Measurements from ENCODE around the gene TGFBR3. TPM values are rescaled to one million over a fixed set of nuclear protein-coding genes. Genes with fewer than 3 reads are reported as not detected.

Gene TGFBR3
- total RNA-seq, 1 experiment from 2014 or later: 2.4 TPM

DNA sequence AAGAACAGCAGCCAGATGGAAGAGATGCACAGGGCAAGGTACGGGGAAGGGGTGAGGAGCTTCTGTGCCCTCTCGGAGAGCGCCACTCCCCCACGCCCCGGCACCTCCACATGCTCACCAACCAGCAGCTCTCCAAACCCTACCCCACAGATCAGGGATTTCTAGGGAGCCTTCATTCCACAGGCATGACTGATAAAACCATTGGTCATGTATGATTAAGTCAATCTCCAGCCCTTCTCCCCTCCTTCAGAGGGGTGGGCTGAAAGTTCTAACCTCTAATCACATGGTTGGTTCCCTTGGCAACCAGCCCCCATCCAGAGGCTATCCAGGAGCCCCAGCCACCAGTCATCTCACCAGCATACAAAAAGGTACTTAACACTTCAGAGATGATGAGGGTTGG is 144.7 kb downstream of the TGFBR3 start:
- Histone ChIP-seq H3T11ph (ENCODE audit: low read length) (no peak overlapping the region), H2BK15ac (ENCODE audit: low read depth, low read length) (no peak overlapping the region), H3K9ac (ENCODE audit: extremely low read depth, insufficient read length, low read length) (no peak overlapping the region), H4K20me1 (ENCODE audit: control insufficient read depth, insufficient read depth, insufficient read length) (no peaks in the 10 kb centered on the region), H3K9me3 (ENCODE audit: control insufficient read depth, low read depth, low read length) (no peaks in the 10 kb centered on the region), H3K27ac (ENCODE audit: insufficient read length, low read depth, low read length) (no peak overlapping the region), H3K18ac (ENCODE audit: insufficient read length, low read depth, low read length) (no peak overlapping the region), H3K79me1 (ENCODE audit: insufficient read depth, low read depth, low read length, poor library complexity, severe bottlenecking) (no peaks in the 10 kb centered on the region), H2BK5ac (ENCODE audit: insufficient read length, low read length) (no peak overlapping the region), H3K23ac (ENCODE audit: insufficient read length, low read depth, low read length) (no peak overlapping the region), H2AFZ (ENCODE audit: low read length) (no peak overlapping the region), H3K23me2 (ENCODE audit: insufficient read length, low read depth, low read length, poor library complexity, severe bottlenecking) (no peaks in the 10 kb centered on the region), H3K4ac (ENCODE audit: low read depth, low read length) (no peak overlapping the region), H2BK20ac (ENCODE audit: low read depth, low read length, poor library complexity, severe bottlenecking) (no peak overlapping the region), H2BK120ac (ENCODE audit: low read depth, low read length, poor library complexity, severe bottlenecking) (no peak overlapping the region), H3K56ac (ENCODE audit: insufficient read length, low read depth, low read length) (no peak overlapping the region), H2AK5ac (ENCODE audit: insufficient read length, low read length) (no peak overlapping the region), H3K27me3 (ENCODE audit: insufficient read depth, low read length) (no peaks in the 10 kb centered on the region), H2BK12ac (ENCODE audit: insufficient read length, low read depth, low read length) (no peak overlapping the region), H4K91ac (ENCODE audit: insufficient read length, low read depth, low read length) (no peak overlapping the region), H3K14ac (ENCODE audit: insufficient read depth, low read length) (no peak overlapping the region), H4K8ac (replicated peaks; ENCODE audit: insufficient read length, low read depth, low read length) (no peak overlapping the region), H3K79me2 (ENCODE audit: insufficient read depth, low read length) (no peaks in the 10 kb centered on the region), H4K5ac (ENCODE audit: insufficient read length, low read depth, low read length) (no peak overlapping the region), H3K4me2 (ENCODE audit: insufficient read depth, insufficient read length, low read length) (no peak overlapping the region), H3K4me1 (ENCODE audit: insufficient read depth, low read length) (no peaks in the 10 kb centered on the region)
- no peak overlapping the region for H3K4me3 Mint-ChIP-seq
- DNase-seq: no peak
- H3K27me3 Mint-ChIP-seq (ENCODE audit: low read depth): no peaks in the 10 kb centered on the region
- TF ChIP-seq, protein P1, sequence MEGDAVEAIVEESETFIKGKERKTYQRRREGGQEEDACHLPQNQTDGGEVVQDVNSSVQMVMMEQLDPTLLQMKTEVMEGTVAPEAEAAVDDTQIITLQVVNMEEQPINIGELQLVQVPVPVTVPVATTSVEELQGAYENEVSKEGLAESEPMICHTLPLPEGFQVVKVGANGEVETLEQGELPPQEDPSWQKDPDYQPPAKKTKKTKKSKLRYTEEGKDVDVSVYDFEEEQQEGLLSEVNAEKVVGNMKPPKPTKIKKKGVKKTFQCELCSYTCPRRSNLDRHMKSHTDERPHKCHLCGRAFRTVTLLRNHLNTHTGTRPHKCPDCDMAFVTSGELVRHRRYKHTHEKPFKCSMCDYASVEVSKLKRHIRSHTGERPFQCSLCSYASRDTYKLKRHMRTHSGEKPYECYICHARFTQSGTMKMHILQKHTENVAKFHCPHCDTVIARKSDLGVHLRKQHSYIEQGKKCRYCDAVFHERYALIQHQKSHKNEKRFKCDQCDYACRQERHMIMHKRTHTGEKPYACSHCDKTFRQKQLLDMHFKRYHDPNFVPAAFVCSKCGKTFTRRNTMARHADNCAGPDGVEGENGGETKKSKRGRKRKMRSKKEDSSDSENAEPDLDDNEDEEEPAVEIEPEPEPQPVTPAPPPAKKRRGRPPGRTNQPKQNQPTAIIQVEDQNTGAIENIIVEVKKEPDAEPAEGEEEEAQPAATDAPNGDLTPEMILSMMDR (conservative IDR thresholded peaks at IDR 0.05): no peak
- whole genome bisulfite sequencing (ENCODE audit: extremely low coverage, insufficient read length, low lambda C conversion rate): no CpG with 5 or more reads among the region's 5 CpGs
- H3K9me3 Mint-ChIP-seq: peaks cover 4% of the 10 kb centered on the region in 2 experiments; a peak in 4 of 5 replicates
- H3K4me1 Mint-ChIP-seq: peaks cover 10 to 16% of the 10 kb centered on the region in 2 experiments
- no peak overlapping the region for H3K27ac Mint-ChIP-seq
- peaks cover 0 to 5% (median 3%) of the 10 kb centered on the region in 3 experiments; a peak in 5 of 7 replicates for H3K36me3 Mint-ChIP-seq (ENCODE audit: insufficient read depth in 1 of 3, low read depth in 3 of 3)
